Mesothelial cell of epicardium (in vitro differentiated cells): Measurements from ENCODE around the gene DDX11. TPM values are rescaled to one million over a fixed set of nuclear protein-coding genes. Genes with fewer than 3 reads are reported as not detected.

Experiments used
- DNase-seq, 2 experiments: peaks; one replicate each; pipeline ENCODE4 v3.0.0; 2021; ENCODE audit warnings: low spot score in 2 of 2; ENCODE audit not compliant: unreplicated experiment in 2 of 2
- H3K27ac Mint-ChIP-seq: 2 replicates; pipeline ENCODE4 v1.8.0; 2021; ENCODE audit warnings: mixed read lengths
- H3K27me3 Mint-ChIP-seq: 2 replicates; pipeline ENCODE4 v1.8.0; 2021; ENCODE audit warnings: low read depth, mixed read lengths
- H3K36me3 Mint-ChIP-seq: 2 replicates; pipeline ENCODE4 v1.8.0; 2021; ENCODE audit warnings: mixed read lengths
- H3K4me1 Mint-ChIP-seq: 2 replicates; pipeline ENCODE4 v1.8.0; 2021; ENCODE audit warnings: mixed read lengths
- H3K4me3 Mint-ChIP-seq: 2 replicates; pipeline ENCODE4 v1.8.0; 2021; ENCODE audit warnings: mild to moderate bottlenecking, moderate library complexity, mixed read lengths
- H3K9me3 Mint-ChIP-seq: 2 replicates; pipeline ENCODE4 v1.8.0; 2021; ENCODE audit warnings: mixed read lengths
- CTCF ChIP-seq: fragments of 200-600 bp; sonication (generic); IDR thresholded peaks from one replicate; pipeline ENCODE4 v1.5.0; 2021; ENCODE audit warnings: antibody characterized with exemption; ENCODE audit not compliant: unreplicated experiment
- total RNA-seq: library from RNA; stranded (reverse); gene quantifications from 3 replicates; pipeline ENCODE4 v1.2.1, GENCODE V29; 2021

Gene DDX11
- total RNA-seq, 1 donor from 2014 or later: 114 TPM

GRCh38 chr12:31033146-31033545 lies 40.5 kb upstream of the DDX11 start:
- Mint-ChIP-seq H3K27me3 (peaks cover 6% of the 10 kb centered on the region), H3K4me1 (peaks cover 10% of the 10 kb centered on the region), H3K36me3 (no peaks in the 10 kb centered on the region), H3K27ac (no peak overlapping the region), H3K4me3 (no peak overlapping the region), H3K9me3 (no peaks in the 10 kb centered on the region)
- no peak for TF ChIP-seq CTCF
- DNase-seq: no peak

- Mint-ChIP-seq H3K4me1 (peaks cover 10% of the 10 kb centered on the region), H3K36me3 (no peaks in the 10 kb centered on the region), H3K27me3 (peaks cover 7% of the 10 kb centered on the region), H3K9me3 (no peaks in the 10 kb centered on the region), H3K27ac (no peak overlapping the region), H3K4me3 (no peak overlapping the region)
- no peak for TF ChIP-seq CTCF
- DNase-seq: no peak
Measured at GRCh38 chr12:31033681-31034080, 40.0 kb upstream of the DDX11 start.

GRCh38 chr12:31034372-31034771 lies 39.3 kb upstream of the DDX11 start:
- Mint-ChIP-seq H3K9me3 (no peaks in the 10 kb centered on the region), H3K4me3 (no peak overlapping the region), H3K4me1 (peaks cover 10% of the 10 kb centered on the region), H3K27me3 (peaks cover 10% of the 10 kb centered on the region), H3K27ac (no peak overlapping the region), H3K36me3 (no peaks in the 10 kb centered on the region)
- no peak for TF ChIP-seq CTCF
- no peak for DNase-seq

- peaks cover 10% of the 10 kb centered on the region for H3K4me1 Mint-ChIP-seq
- no peak for TF ChIP-seq CTCF
- H3K27me3 Mint-ChIP-seq: peaks cover 10% of the 10 kb centered on the region
- no peak for DNase-seq
- no peaks in the 10 kb centered on the region for H3K36me3 Mint-ChIP-seq
- no peak overlapping the region for H3K4me3 Mint-ChIP-seq
- no peaks in the 10 kb centered on the region for H3K9me3 Mint-ChIP-seq
- no peak overlapping the region for H3K27ac Mint-ChIP-seq
Measured at GRCh38 chr12:31035226-31035625, 38.4 kb upstream of the DDX11 start.

GRCh38 chr12:31035967-31036665 lies 37.5 kb upstream of the DDX11 start:
- Mint-ChIP-seq H3K4me3 (no peak overlapping the region), H3K36me3 (no peaks in the 10 kb centered on the region), H3K27ac (no peak overlapping the region), H3K27me3 (peaks cover 6% of the 10 kb centered on the region), H3K4me1 (peaks cover 10% of the 10 kb centered on the region), H3K9me3 (no peaks in the 10 kb centered on the region)
- no peak for DNase-seq
- no peak for TF ChIP-seq CTCF

GRCh38 chr12:31037028-31037427 lies 36.6 kb upstream of the DDX11 start:
- no peak overlapping the region for H3K27ac Mint-ChIP-seq
- no peak for DNase-seq
- TF ChIP-seq CTCF: no peak
- no peak overlapping the region for H3K4me3 Mint-ChIP-seq
- peaks cover 6% of the 10 kb centered on the region for H3K27me3 Mint-ChIP-seq
- H3K9me3 Mint-ChIP-seq: no peaks in the 10 kb centered on the region
- no peaks in the 10 kb centered on the region for H3K36me3 Mint-ChIP-seq
- H3K4me1 Mint-ChIP-seq: peaks cover 10% of the 10 kb centered on the region
